ENCODE results near the gene DTNBP1.

GRCh38 chr6:15656145-15656544, 6.7 kb downstream of the DTNBP1 start:
- no peak for TF ChIP-seq RAD21 (IDR thresholded peaks at IDR 0.05)
- TF ChIP-seq GABPA (IDR thresholded peaks at IDR 0.05 in 1 of 2, conservative IDR thresholded peaks at IDR 0.05 in 1 of 2), result no peak
- no peak for TF ChIP-seq YY1 (IDR thresholded peaks at IDR 0.05)
- no peak for TF ChIP-seq MAX (IDR thresholded peaks at IDR 0.05)
- TF ChIP-seq CTCF (IDR thresholded peaks at IDR 0.05; ENCODE audit: low read depth, low read length, missing input control), result no peak
- no peak for TF ChIP-seq FOXA2 (IDR thresholded peaks at IDR 0.05)
- TF ChIP-seq HNF4G (IDR thresholded peaks at IDR 0.05), result no peak
- no peak for TF ChIP-seq TAF1 (conservative IDR thresholded peaks at IDR 0.05)
- no peak for TF ChIP-seq FOXA1 (IDR thresholded peaks at IDR 0.05)
- no peak for TF ChIP-seq ATF3 (IDR thresholded peaks at IDR 0.05)
- TF ChIP-seq SP1 (IDR thresholded peaks at IDR 0.05), result no peak

Data from liver (tissue), 3 donors.